GM20431 (cell line): ENCODE measurements around the gene ADAM22.
"Not testable (repeated sequence)": the region's sequence is repeated elsewhere in the genome, so short reads cannot be mapped to it uniquely, and the experiment has no call there.

Source experiments
- in situ Hi-C: fragments of 300-500 bp; cut with MseI, MboI; formaldehyde crosslinking; loops from one replicate; pipeline ENCODE4 v1.15.0; 2020; ENCODE audit warnings: low sequenced_read_pairs; ENCODE audit not compliant: unreplicated experiment

The ADAM22 gene

GRCh38 chr7:87945926-87946325 lies 11.9 kb downstream of the ADAM22 start:
- in situ Hi-C loops = not testable (repeated sequence)

- in situ Hi-C loops = no loop called here
Measured at GRCh38 chr7:87948371-87948770, 14.3 kb downstream of the ADAM22 start.

GRCh38 chr7:87959336-87959735 lies 25.3 kb downstream of the ADAM22 start:
- in situ Hi-C loops = no loop called here

DNA sequence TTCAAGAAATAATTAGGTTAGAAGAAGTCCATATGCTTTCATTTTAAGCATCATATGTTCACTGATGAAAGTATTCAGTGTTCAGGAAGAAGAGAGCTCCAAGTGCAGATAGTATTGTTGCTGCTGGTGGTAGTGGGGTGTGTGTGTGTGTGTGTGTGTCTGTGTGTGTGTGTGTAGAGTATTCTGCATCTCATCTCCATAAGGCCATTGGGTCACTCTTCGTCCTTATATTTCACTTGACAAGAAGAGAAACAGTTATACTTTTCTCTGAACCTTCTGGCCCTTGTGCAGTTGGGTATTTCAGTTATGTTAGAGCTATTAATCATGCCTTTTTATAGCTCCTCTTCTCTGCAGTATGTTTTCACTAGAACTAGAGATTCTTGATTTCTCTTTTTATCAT lies 26.2 kb downstream of the ADAM22 start:
- in situ Hi-C loops = no loop called here

- in situ Hi-C loops = no loop called here
Measured at GRCh38 chr7:87961754-87962153, 27.7 kb downstream of the ADAM22 start.

DNA sequence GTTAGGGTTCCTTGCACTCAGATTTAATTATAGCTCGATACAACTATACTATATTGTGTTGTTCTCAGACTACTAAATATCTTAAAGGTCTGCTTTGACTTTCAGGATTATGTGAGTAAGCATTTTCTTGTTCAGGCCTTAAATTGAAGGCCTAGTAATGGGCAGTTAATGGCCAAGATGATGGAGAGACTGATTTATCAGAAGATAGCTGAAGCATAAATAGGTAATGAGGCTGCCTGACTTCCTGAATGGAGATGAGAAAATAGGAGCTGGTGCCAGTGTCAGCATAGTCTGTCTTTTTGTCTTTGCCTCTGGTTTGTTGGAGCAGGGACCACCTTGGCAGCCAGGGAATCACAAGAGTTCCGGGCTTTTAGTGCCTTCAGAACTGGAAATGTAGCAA lies 32.2 kb downstream of the ADAM22 start:
- in situ Hi-C loops = no loop called here

DNA sequence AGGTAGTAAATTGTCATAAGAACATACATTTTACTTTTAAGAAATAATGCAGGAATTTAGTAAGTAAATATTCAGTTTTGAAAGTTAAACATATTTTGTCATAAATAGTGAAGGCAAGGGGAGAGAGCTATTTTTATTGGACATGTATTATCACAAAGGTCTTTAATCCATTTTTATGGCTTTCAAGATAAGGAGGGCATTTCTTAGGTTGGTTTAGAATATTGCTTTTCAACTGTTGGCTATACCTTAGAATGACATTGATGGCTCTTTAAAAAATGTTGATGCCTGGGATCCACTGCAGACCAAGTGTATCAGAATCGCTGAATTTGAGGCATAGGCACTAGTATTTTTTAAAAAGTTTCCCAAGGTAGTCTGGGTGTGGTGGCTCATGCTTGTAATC lies 34.0 kb downstream of the ADAM22 start:
- in situ Hi-C loops = no loop called here

GRCh38 chr7:87982116-87982515 lies 48.1 kb downstream of the ADAM22 start:
- in situ Hi-C loops = no loop called here

DNA sequence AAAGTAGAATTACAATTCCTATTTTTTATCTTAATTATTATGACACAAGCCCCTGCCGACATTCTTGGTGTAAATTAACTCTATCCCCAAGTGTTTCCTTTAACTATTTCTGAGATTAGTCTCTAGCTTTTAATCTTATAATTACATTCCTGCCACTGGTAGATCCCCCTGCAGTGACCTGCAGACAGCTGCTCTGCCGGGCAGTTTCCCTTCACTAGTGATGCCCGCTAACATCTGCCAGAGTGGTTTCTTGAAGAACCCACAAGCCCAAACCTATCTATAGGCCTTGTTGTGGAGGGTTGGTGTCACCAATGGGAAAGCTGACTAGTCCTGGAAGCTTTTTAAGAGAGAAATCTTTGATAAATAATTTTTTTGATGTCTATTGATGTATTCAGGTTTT lies 50.0 kb downstream of the ADAM22 start:
- in situ Hi-C loops = no loop called here

- in situ Hi-C loops = no loop called here
Measured at GRCh38 chr7:87993269-87993668, 59.2 kb downstream of the ADAM22 start.

- in situ Hi-C loops = no loop called here
Measured at GRCh38 chr7:87999261-87999660, 65.2 kb downstream of the ADAM22 start.

- in situ Hi-C loops = no loop called here
Measured at GRCh38 chr7:88001744-88002530, 67.9 kb downstream of the ADAM22 start.

DNA sequence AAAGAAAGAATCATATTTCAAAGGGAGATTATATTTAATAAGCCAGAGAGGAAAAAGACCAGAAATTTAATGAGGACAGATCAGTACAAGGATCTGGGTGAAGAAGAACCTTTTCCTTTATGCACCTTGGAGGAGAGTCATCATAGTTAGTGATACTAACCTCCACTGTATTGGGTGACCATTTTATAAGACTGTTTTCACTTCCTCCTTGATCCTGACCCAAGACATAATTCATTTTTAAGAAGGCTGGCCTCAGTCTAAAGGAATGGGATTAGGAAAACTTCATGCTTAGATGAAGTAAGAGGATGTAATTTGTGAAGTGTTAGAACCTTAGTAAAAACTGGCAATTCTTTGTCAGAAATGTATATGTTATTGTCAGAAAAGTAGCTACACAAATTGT lies 68.6 kb downstream of the ADAM22 start:
- in situ Hi-C loops = no loop called here

- in situ Hi-C loops = no loop called here
Measured at GRCh38 chr7:88003581-88003980, 69.5 kb downstream of the ADAM22 start.

- in situ Hi-C loops = no loop called here
Measured at GRCh38 chr7:88005191-88005590, 71.1 kb downstream of the ADAM22 start.

- in situ Hi-C loops = no loop called here
Measured at GRCh38 chr7:88009651-88010050, 75.6 kb downstream of the ADAM22 start.

DNA sequence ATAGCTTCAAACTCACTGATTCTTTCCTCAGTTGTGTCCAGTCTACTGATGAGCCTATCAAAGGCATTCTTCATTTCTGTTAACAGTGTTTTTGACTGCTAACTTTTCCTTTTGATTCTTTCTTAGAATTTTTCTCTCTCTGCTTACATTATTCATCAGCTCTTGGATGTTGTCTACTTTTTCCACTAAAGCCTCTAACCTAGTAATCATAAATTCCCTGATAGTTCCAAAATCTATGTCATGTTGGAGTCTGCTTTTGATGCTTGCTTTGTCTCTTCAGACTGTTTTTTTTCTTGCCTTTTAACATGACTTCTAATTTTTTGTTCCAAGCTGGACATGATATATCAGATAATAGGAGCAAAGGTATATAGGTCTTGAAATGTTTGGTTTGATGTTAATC lies 78.0 kb downstream of the ADAM22 start:
- in situ Hi-C loops = no loop called here

GRCh38 chr7:88013981-88014380 lies 79.9 kb downstream of the ADAM22 start:
- in situ Hi-C loops = no loop called here

DNA sequence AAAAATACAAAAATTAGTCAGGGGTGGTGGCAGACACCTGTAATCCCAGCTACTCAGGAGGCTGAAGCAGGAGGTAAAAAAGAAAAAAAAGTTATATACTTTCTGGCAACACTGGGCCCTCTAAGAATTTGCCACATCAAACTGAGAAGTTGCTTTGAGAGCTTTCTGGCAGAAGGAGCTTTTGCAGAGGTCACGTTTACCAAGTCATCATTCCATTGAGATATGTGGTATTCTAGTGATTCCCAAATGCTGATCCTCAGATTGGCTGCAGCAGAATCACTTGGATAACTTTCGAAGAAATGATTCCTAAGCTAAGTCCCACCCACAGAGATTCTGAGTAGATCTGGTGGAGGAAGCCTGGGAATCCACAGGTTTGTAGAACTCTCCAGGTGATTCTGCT lies 80.5 kb downstream of the ADAM22 start:
- in situ Hi-C loops = no loop called here

GRCh38 chr7:88015309-88015708 lies 81.3 kb downstream of the ADAM22 start:
- in situ Hi-C loops = no loop called here

- in situ Hi-C loops = no loop called here
Measured at GRCh38 chr7:88018501-88018900, 84.5 kb downstream of the ADAM22 start.

DNA sequence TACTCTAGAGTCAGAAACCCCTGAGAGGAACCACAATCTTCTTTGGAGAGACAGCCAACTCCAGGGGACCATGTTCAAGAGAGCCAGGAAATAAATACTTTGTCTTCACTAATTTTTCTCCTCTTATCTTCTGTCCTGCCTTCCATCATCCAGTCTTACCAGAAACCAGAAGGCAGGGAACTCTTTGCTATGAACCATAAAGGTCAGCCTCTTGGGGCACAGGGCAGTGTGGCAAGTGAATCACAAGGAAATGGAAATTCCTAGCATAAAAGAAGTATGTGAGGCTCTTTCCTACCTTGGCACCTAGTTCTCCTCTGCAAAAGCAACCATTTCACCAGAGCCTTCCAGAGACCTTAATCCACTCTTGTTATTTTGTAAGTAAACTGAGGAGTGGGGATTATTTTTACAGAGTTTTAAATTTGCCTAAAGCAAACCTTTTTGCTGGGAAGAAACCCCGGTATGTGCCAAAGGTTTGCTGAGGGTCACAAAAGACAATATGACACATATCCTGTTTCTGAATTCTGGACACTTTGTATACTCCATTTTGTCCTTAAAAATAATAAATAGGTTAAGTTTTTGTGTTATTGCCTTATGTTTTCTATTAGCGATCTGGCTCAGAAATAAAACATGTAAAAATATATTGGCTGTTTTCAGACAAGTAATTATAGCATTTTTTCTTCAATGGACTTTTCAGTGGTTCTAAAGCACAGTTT lies 87.1 kb downstream of the ADAM22 start:
- in situ Hi-C loops = no loop called here
